Cardiac fibroblast (primary cell): Measurements from ENCODE around the gene HOXD9.

Experiments
- DNase-seq, 2 donors: peaks; one replicate each; pipeline versions ENCODE4 v3.0.0 to v3.0.0-alpha.2; 2010; ENCODE audit warnings: low read depth in 2 of 2
- H3K4me3 ChIP-seq, 2 donors: replicated peaks in 1 of 2; 1 replicate in 1 of 2; 2 replicates in 1 of 2; pipeline ENCODE4 v1.5.1; 2011; ENCODE audit warnings: low read depth in 2 of 2, low read length in 2 of 2, mild to moderate bottlenecking in 2 of 2, moderate library complexity in 1 of 2
- CTCF ChIP-seq: IDR thresholded peaks from one replicate; pipeline ENCODE4 v1.5.1; 2011; ENCODE audit warnings: low read depth, mild to moderate bottlenecking, low read length, inconsistent platforms

The HOXD9 gene

DNA sequence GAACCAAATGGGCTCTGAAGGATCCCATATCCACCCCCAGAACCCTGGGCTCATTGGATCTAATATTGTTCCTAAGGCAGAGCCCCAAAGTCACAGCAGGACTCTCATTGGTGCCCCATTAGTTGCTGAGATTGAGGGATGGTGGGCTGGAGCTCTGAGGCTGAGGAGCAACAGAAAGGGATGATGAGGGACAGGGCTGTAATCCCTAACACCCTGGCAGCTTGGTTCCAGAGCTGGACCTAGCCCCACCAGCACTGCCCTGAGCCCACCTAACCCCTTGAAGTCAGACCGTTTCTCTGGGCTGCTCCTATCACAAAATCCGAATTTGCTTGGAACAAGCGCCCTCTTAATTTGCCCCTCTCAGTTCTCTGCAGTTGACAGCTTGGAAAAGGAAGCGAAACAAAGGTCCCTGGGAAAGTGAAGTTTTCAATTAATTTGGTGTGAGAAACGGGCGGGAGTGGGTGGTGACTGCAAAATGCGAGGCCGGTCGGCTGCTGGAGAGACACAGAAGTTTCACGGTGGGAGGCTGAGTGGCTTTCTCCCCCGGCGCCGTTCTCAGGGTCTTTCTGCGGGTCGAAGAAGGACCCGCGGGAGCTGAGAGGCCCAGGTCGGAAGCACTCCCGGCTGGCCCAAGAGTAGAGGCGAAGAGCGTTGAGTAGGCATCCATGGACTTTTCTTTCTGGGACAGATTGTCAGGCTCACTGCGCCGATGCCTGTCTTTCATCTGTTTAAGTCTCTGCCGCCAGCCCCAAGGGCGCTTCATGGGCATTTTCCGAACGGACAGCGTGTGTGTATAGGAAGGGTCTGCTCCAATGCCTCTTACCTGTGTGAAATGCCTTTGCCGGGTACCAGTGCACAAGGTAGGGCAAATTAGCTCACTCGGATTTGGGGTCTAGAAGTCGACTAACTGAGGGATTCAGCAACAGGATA, 30.9 kb upstream of the HOXD9 start:
- no peak for DNase-seq
- H3K4me3 ChIP-seq, result no peak overlapping the region
- no peak for TF ChIP-seq CTCF

DNA sequence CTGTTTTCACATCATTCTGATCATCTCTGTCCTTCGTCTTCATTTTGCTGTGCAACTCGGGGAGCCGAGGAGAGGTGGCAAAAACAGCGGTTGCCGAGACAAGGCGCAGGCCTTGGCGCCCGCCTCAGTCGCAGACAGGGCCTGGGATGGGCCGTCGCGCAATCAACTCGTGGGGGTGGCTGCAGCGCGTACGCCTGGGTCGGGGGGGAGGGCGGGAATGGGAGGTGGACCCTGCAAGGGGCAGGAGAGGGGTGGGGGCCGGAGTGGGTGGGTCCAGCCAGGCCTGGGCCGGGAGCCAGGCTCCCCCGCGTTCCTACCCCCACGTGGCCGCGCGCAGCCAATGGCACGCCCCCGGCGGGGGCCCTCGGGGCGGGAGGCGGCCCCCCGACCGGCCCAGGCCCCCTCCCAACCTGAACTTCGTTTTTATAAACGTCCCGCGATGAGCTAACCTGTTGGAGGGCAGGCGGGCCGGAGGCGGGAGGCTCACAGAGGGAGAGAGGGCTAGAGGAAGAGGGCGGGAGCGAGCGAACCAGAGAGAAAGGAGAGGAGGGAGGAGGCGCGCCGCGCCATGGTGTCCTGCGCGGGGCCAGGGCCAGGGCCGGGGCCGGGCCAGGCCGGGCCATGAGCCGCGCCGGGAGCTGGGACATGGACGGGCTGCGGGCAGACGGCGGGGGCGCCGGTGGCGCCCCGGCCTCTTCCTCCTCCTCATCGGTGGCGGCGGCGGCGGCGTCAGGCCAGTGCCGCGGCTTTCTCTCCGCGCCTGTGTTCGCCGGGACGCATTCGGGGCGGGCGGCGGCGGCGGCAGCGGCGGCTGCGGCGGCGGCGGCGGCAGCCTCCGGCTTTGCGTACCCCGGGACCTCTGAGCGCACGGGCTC, 30.0 kb upstream of the HOXD9 start, which contains the start of gene HOXD13:
HOXD13 (plus strand) TSS at position 452 of the 875 bp plus-strand sequence; CDS start at position 622, 170 bp downstream.
- no peak for TF ChIP-seq CTCF
- DNase-seq, result no peak
- H3K4me3 ChIP-seq, result no peak within 1 kb of the TSS

GRCh38 chr2:176093145-176093897, 29.2 kb upstream of the HOXD9 start:
- DNase-seq, result no peak
- H3K4me3 ChIP-seq, result no peak overlapping the region

GRCh38 chr2:176093898-176094249, 28.6 kb upstream of the HOXD9 start:
- DNase-seq, result no peak
- H3K4me3 ChIP-seq, result no peak overlapping the region
- TF ChIP-seq CTCF, result no peak

More at GRCh38 chr2:176093145-176093897, 29.2 kb upstream of the HOXD9 start:
- no peak for TF ChIP-seq CTCF

- H3K4me3 ChIP-seq, result no peak overlapping the region
- no peak for DNase-seq
- no peak for TF ChIP-seq CTCF
These were observed 28.2 kb upstream of the HOXD9 start for GRCh38 chr2:176094349-176094748.

DNA sequence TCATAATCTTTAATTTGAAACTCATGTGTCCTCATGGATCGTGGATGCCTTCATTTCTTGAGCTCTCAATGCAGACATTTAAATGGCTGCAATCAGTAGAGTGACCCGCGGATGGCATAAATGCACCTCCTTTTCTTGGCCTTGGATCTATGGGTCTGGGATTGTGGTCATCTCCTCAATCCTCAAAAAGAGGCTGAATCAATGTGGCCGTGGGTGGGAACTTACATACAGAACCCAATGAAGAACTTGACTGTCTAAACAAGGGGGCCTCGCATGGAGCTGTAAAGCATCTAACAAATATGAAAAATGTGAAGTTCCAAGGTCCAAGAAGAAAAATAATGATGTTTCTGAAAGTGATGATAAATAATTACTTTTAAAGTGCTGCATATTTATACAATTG, 27.1 kb upstream of the HOXD9 start:
- H3K4me3 ChIP-seq, result no peak overlapping the region
- no peak for DNase-seq
- TF ChIP-seq CTCF, result no peak
